Measurements from ENCODE around the gene LRRC4B. TPM values are rescaled to one million over a fixed set of nuclear protein-coding genes. Genes with fewer than 3 reads are reported as not detected.

LRRC4B gene
- total and polyA plus RNA-seq, 9 donors, result 0.12 to 7.9 (median 2.5) TPM

DNA sequence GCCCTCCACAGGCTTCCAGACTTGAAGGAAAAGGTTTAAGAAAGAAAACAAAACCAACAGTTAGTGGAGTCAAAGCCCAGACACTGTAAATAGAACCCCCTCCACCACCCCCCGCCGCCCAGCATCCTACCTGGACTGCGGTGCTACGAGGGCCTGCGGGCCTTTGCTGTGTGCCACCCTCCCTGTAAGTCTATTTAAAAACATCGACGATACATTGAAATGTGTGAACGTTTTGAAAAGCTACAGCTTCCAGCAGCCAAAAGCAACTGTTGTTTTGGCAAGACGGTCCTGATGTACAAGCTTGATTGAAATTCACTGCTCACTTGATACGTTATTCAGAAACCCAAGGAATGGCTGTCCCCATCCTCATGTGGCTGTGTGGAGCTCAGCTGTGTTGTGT, 85.3 kb downstream of the LRRC4B start:
- no peaks in the 10 kb centered on the region for H3K36me3 ChIP-seq
- DNase-seq, result no peak
- H3K27ac ChIP-seq, result no peak overlapping the region
- peaks cover 7% of the 10 kb centered on the region for H3K4me1 ChIP-seq (ENCODE audit: insufficient read depth)
- H3K4me3 ChIP-seq, result no peak overlapping the region
- intact Hi-C loops (cut with DNase I), result no loop called here
- H3K27me3 ChIP-seq, result no peaks in the 10 kb centered on the region
- TF ChIP-seq, protein P1, sequence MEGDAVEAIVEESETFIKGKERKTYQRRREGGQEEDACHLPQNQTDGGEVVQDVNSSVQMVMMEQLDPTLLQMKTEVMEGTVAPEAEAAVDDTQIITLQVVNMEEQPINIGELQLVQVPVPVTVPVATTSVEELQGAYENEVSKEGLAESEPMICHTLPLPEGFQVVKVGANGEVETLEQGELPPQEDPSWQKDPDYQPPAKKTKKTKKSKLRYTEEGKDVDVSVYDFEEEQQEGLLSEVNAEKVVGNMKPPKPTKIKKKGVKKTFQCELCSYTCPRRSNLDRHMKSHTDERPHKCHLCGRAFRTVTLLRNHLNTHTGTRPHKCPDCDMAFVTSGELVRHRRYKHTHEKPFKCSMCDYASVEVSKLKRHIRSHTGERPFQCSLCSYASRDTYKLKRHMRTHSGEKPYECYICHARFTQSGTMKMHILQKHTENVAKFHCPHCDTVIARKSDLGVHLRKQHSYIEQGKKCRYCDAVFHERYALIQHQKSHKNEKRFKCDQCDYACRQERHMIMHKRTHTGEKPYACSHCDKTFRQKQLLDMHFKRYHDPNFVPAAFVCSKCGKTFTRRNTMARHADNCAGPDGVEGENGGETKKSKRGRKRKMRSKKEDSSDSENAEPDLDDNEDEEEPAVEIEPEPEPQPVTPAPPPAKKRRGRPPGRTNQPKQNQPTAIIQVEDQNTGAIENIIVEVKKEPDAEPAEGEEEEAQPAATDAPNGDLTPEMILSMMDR (IDR thresholded peaks at IDR 0.05), result no peak
- TF ChIP-seq EP300 (IDR thresholded peaks at IDR 0.05) (no peak), POLR2A (IDR thresholded peaks at IDR 0.05) (no peak)
- no peaks in the 10 kb centered on the region for H3K9me3 ChIP-seq
- 74 to 82% (median 76%) methylated on average over 10 of the region's 10 CpGs for WGBS, 3 donors

DNA sequence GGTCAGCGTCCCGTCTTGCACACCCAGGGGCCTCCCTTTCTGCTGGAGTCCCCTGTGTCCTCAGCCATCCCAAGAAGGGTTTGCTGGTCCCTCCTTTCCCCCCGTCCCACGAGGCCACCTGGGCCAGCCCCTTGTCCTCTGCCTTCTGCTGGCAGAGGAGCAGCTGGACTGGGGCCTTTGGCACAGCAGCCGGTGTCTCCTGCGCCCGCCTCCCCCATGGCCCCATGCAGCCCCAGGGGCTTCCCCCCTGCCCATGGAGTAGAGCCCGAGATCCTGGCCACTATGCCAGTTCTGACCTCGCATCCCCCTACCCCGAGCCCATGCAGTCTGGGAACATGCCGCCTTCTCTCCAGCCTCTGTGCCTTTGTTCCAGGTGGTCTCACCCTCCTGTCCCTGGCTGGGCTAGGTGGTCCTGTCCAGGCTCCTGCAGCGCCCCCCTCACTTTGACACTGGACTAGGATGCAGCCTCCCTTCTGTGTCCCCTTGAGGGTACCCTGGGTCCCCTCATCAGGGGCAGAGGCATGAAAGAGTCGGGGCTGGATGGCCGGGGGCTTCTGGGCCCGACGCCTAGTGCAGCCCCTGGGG, 85.9 kb downstream of the LRRC4B start:
- Histone ChIP-seq H3K4me1 (ENCODE audit: insufficient read depth) (peaks cover 13% of the 10 kb centered on the region), H3K36me3 (no peaks in the 10 kb centered on the region), H3K9me3 (no peaks in the 10 kb centered on the region), H3K27ac (no peak overlapping the region), H3K4me3 (no peak overlapping the region), H3K27me3 (no peaks in the 10 kb centered on the region)
- DNase-seq, result no peak
- intact Hi-C loops (cut with DNase I), result no loop called here
- WGBS, 3 donors, result 73 to 81% (median 80%) methylated on average over 15 to 16 of the region's 16 CpGs
- TF ChIP-seq POLR2A (IDR thresholded peaks at IDR 0.05) (no peak), EP300 (IDR thresholded peaks at IDR 0.05) (no peak)
- TF ChIP-seq, protein P1 (IDR thresholded peaks at IDR 0.05), result no peak

- no peak overlapping the region for H3K4me3 ChIP-seq
- 84 to 87% (median 86%) methylated on average over 25 to 27 of the region's 27 CpGs for WGBS, 3 donors
- TF ChIP-seq, protein P1 (IDR thresholded peaks at IDR 0.05), result no peak
- no peak for TF ChIP-seq EP300 (IDR thresholded peaks at IDR 0.05)
- no peak for TF ChIP-seq POLR2A (IDR thresholded peaks at IDR 0.05)
- peaks cover 15% of the 10 kb centered on the region for H3K4me1 ChIP-seq (ENCODE audit: insufficient read depth)
- H3K27me3 ChIP-seq, result no peaks in the 10 kb centered on the region
- intact Hi-C loops (cut with DNase I), result no loop called here
- H3K27ac ChIP-seq, result no peak overlapping the region
- no peaks in the 10 kb centered on the region for H3K9me3 ChIP-seq
- DNase-seq, result no peak
- H3K36me3 ChIP-seq, result no peaks in the 10 kb centered on the region
Measured at GRCh38 chr19:50481351-50482149, 86.7 kb downstream of the LRRC4B start.

DNA sequence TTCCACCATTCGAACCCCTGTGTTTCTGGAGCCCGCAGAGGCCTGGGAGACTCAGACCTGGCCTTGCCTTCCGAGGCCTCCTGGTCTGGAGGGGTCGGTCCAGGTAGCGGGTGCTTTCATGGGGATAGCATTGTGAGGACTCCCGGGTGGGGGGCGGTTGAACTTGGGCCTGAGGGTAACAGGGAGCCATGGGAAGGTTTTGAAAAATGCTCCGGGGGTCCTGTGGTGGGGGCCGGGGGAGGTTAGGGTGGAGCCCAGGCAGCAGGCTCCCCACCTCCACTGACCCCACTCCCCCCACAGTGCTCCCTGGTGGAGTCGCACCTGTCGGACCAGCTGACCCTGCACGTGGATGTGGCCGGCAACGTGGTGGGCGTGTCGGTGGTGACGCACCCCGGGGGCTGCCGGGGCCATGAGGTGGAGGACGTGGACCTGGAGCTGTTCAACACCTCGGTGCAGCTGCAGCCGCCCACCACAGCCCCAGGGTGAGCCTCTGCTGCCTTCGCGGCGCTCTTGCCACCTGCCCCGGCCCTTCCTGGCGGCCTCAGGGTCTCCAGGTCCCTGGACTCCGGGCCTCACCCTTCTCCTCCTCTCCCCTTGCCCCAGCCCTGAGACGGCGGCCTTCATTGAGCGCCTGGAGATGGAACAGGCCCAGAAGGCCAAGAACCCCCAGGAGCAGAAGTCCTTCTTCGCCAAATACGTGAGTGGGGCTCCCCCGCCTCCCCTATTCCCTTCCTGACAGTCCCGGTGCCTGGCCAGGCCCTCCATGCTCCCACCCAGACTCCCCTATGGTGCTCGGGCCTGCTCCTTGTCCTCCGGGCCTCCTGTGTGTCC, 87.7 kb downstream of the LRRC4B start:
- Histone ChIP-seq H3K27ac (no peak overlapping the region), H3K36me3 (no peaks in the 10 kb centered on the region), H3K4me3 (no peak overlapping the region), H3K27me3 (no peaks in the 10 kb centered on the region), H3K4me1 (ENCODE audit: insufficient read depth) (peaks cover 15% of the 10 kb centered on the region), H3K9me3 (no peaks in the 10 kb centered on the region)
- intact Hi-C loops (cut with DNase I), result no loop called here
- WGBS, 3 donors, result 84 to 88% (median 88%) methylated on average over 36 to 37 of the region's 37 CpGs
- TF ChIP-seq POLR2A (IDR thresholded peaks at IDR 0.05) (no peak), EP300 (IDR thresholded peaks at IDR 0.05) (no peak)
- TF ChIP-seq, protein P1 (IDR thresholded peaks at IDR 0.05), result no peak
- no peak for DNase-seq
